Stimulated activated memory B cell treated with anti-CD40 and anti-IgM and Interleukin-4, amounts not matched to agents 10 μg/mL and 1 μg/mL and 100 μg/mL, for 72 hours (primary cell): ENCODE data around the gene CPXM1.

Source experiments
- ATAC-seq: fragments of 150-1000 bp; cut with Tn5 transposase; 2 replicates; pipeline ENCODE4 v1.10.0; 2021
- H3K27ac Mint-ChIP-seq: one replicate; pipeline ENCODE4 v1.8.0; 2022; ENCODE audit warnings: mild to moderate bottlenecking, mixed read lengths
- H3K27me3 Mint-ChIP-seq: one replicate; pipeline ENCODE4 v1.8.0; 2022; ENCODE audit warnings: mixed read lengths
- H3K36me3 Mint-ChIP-seq: one replicate; pipeline ENCODE4 v1.8.0; 2022; ENCODE audit warnings: mixed read lengths
- H3K4me1 Mint-ChIP-seq: one replicate; pipeline ENCODE4 v1.8.0; 2022; ENCODE audit warnings: mixed read lengths
- H3K4me3 Mint-ChIP-seq: one replicate; pipeline ENCODE4 v1.8.0; 2022; ENCODE audit warnings: mild to moderate bottlenecking, moderate library complexity, mixed read lengths
- H3K9me3 Mint-ChIP-seq: one replicate; pipeline ENCODE4 v1.8.0; 2022; ENCODE audit warnings: mixed read lengths

Gene CPXM1

GRCh38 chr20:2753461-2754040, 46.9 kb downstream of the CPXM1 start:
- no peaks in the 10 kb centered on the region for H3K36me3 Mint-ChIP-seq
- H3K27ac Mint-ChIP-seq = no peak overlapping the region
- no peaks in the 10 kb centered on the region for H3K9me3 Mint-ChIP-seq
- H3K4me1 Mint-ChIP-seq = peaks cover 33% of the 10 kb centered on the region
- no peak for ATAC-seq
- peaks cover 78% of the 10 kb centered on the region for H3K27me3 Mint-ChIP-seq
- H3K4me3 Mint-ChIP-seq = peak overlapping the region; percentile 50

- Mint-ChIP-seq H3K4me1 (peaks cover 33% of the 10 kb centered on the region), H3K36me3 (no peaks in the 10 kb centered on the region), H3K9me3 (peaks cover 1% of the 10 kb centered on the region), H3K27me3 (peaks cover 72% of the 10 kb centered on the region), H3K4me3 (peak overlapping the region; percentile 68), H3K27ac (no peak overlapping the region)
- no peak for ATAC-seq
These were observed 47.6 kb downstream of the CPXM1 start for GRCh38 chr20:2752567-2753460.

GRCh38 chr20:2751878-2752566, 48.4 kb downstream of the CPXM1 start:
- Mint-ChIP-seq H3K27ac (no peak overlapping the region), H3K36me3 (no peaks in the 10 kb centered on the region), H3K9me3 (peaks cover 3% of the 10 kb centered on the region), H3K4me3 (no peak overlapping the region), H3K27me3 (peaks cover 64% of the 10 kb centered on the region), H3K4me1 (peaks cover 33% of the 10 kb centered on the region)
- peak; percentile 18 for ATAC-seq

GRCh38 chr20:2751347-2751877, 49.0 kb downstream of the CPXM1 start:
- Mint-ChIP-seq H3K4me3 (peak overlapping the region; percentile 32), H3K4me1 (peaks cover 33% of the 10 kb centered on the region), H3K27me3 (peaks cover 58% of the 10 kb centered on the region), H3K36me3 (no peaks in the 10 kb centered on the region), H3K9me3 (peaks cover 3% of the 10 kb centered on the region), H3K27ac (no peak overlapping the region)
- no peak for ATAC-seq

GRCh38 chr20:2750491-2751251, 49.8 kb downstream of the CPXM1 start:
- H3K27ac Mint-ChIP-seq = no peak overlapping the region
- H3K4me3 Mint-ChIP-seq = peak overlapping the region; percentile 36
- peaks cover 33% of the 10 kb centered on the region for H3K4me1 Mint-ChIP-seq
- no peak for ATAC-seq
- H3K36me3 Mint-ChIP-seq = no peaks in the 10 kb centered on the region
- H3K27me3 Mint-ChIP-seq = peaks cover 54% of the 10 kb centered on the region
- peaks cover 3% of the 10 kb centered on the region for H3K9me3 Mint-ChIP-seq

GRCh38 chr20:2749951-2750490, 50.4 kb downstream of the CPXM1 start:
- H3K27me3 Mint-ChIP-seq = peaks cover 54% of the 10 kb centered on the region
- H3K4me3 Mint-ChIP-seq = no peak overlapping the region
- no peak overlapping the region for H3K27ac Mint-ChIP-seq
- peaks cover 33% of the 10 kb centered on the region for H3K4me1 Mint-ChIP-seq
- ATAC-seq = no peak
- no peaks in the 10 kb centered on the region for H3K36me3 Mint-ChIP-seq
- peaks cover 3% of the 10 kb centered on the region for H3K9me3 Mint-ChIP-seq

GRCh38 chr20:2749343-2749950, 51.0 kb downstream of the CPXM1 start:
- Mint-ChIP-seq H3K9me3 (peaks cover 3% of the 10 kb centered on the region), H3K27me3 (peaks cover 49% of the 10 kb centered on the region), H3K4me3 (no peak overlapping the region), H3K36me3 (no peaks in the 10 kb centered on the region), H3K27ac (no peak overlapping the region), H3K4me1 (peaks cover 33% of the 10 kb centered on the region)
- peak; percentile 14 for ATAC-seq

- H3K9me3 Mint-ChIP-seq = peaks cover 3% of the 10 kb centered on the region
- H3K4me1 Mint-ChIP-seq = peaks cover 29% of the 10 kb centered on the region
- ATAC-seq = no peak
- no peak overlapping the region for H3K27ac Mint-ChIP-seq
- H3K27me3 Mint-ChIP-seq = peaks cover 43% of the 10 kb centered on the region
- H3K4me3 Mint-ChIP-seq = no peak overlapping the region
- no peaks in the 10 kb centered on the region for H3K36me3 Mint-ChIP-seq
These were observed 51.7 kb downstream of the CPXM1 start for GRCh38 chr20:2748551-2749342.

- peaks cover 43% of the 10 kb centered on the region for H3K27me3 Mint-ChIP-seq
- H3K27ac Mint-ChIP-seq = no peak overlapping the region
- no peaks in the 10 kb centered on the region for H3K36me3 Mint-ChIP-seq
- peaks cover 3% of the 10 kb centered on the region for H3K9me3 Mint-ChIP-seq
- no peak for ATAC-seq
- H3K4me3 Mint-ChIP-seq = no peak overlapping the region
- H3K4me1 Mint-ChIP-seq = peaks cover 26% of the 10 kb centered on the region
These were observed 52.7 kb downstream of the CPXM1 start for GRCh38 chr20:2747676-2748235.

GRCh38 chr20:2746636-2747265, 53.7 kb downstream of the CPXM1 start:
- Mint-ChIP-seq H3K27ac (no peak overlapping the region), H3K27me3 (peaks cover 43% of the 10 kb centered on the region), H3K4me1 (peaks cover 24% of the 10 kb centered on the region), H3K36me3 (no peaks in the 10 kb centered on the region), H3K4me3 (no peak overlapping the region), H3K9me3 (peaks cover 3% of the 10 kb centered on the region)
- ATAC-seq = no peak

GRCh38 chr20:2745936-2746635, 54.3 kb downstream of the CPXM1 start:
- H3K27me3 Mint-ChIP-seq = peaks cover 41% of the 10 kb centered on the region
- no peak overlapping the region for H3K4me3 Mint-ChIP-seq
- no peak overlapping the region for H3K27ac Mint-ChIP-seq
- H3K9me3 Mint-ChIP-seq = peaks cover 3% of the 10 kb centered on the region
- no peaks in the 10 kb centered on the region for H3K36me3 Mint-ChIP-seq
- H3K4me1 Mint-ChIP-seq = peaks cover 21% of the 10 kb centered on the region
- no peak for ATAC-seq

- no peak overlapping the region for H3K27ac Mint-ChIP-seq
These were observed 55.1 kb downstream of the CPXM1 start for GRCh38 chr20:2745060-2745910.

More at GRCh38 chr20:2745060-2745910, 55.1 kb downstream of the CPXM1 start:
- no peak for ATAC-seq
- H3K27me3 Mint-ChIP-seq = peaks cover 41% of the 10 kb centered on the region
- H3K4me3 Mint-ChIP-seq = no peak overlapping the region
- H3K9me3 Mint-ChIP-seq = peaks cover 3% of the 10 kb centered on the region
- H3K4me1 Mint-ChIP-seq = peaks cover 13% of the 10 kb centered on the region
- H3K36me3 Mint-ChIP-seq = no peaks in the 10 kb centered on the region
